Nephron progenitor cell (in vitro differentiated cells): ENCODE measurements around the gene NOS1AP.

Experiments used
- DNase-seq: peaks from one replicate; pipeline ENCODE4 v3.0.0; 2021
- H3K27ac Mint-ChIP-seq: 2 replicates; pipeline ENCODE4 v1.8.0; 2021; ENCODE audit warnings: mild to moderate bottlenecking, moderate library complexity, mixed read lengths
- H3K27me3 Mint-ChIP-seq: 2 replicates; pipeline ENCODE4 v1.8.0; 2021; ENCODE audit warnings: mild to moderate bottlenecking, low read depth, mixed read lengths; ENCODE audit not compliant: poor library complexity
- H3K36me3 Mint-ChIP-seq: 2 replicates; pipeline ENCODE4 v1.8.0; 2021; ENCODE audit warnings: low read depth, mixed read lengths
- H3K4me1 Mint-ChIP-seq: 2 replicates; pipeline ENCODE4 v1.8.0; 2021; ENCODE audit warnings: mixed read lengths
- H3K4me3 Mint-ChIP-seq: 2 replicates; pipeline ENCODE4 v1.8.0; 2021; ENCODE audit warnings: mild to moderate bottlenecking, moderate library complexity, mixed read lengths
- H3K9me3 Mint-ChIP-seq: 2 replicates; pipeline ENCODE4 v1.8.0; 2021; ENCODE audit warnings: mild to moderate bottlenecking, moderate library complexity, mixed read lengths
- TF ChIP-seq, protein P1 (sequence below): fragments of 200-600 bp; sonication (generic); IDR thresholded peaks from 2 replicates; pipeline ENCODE4 v1.5.0; 2021; ENCODE audit warnings: antibody characterized with exemption

Gene NOS1AP

DNA sequence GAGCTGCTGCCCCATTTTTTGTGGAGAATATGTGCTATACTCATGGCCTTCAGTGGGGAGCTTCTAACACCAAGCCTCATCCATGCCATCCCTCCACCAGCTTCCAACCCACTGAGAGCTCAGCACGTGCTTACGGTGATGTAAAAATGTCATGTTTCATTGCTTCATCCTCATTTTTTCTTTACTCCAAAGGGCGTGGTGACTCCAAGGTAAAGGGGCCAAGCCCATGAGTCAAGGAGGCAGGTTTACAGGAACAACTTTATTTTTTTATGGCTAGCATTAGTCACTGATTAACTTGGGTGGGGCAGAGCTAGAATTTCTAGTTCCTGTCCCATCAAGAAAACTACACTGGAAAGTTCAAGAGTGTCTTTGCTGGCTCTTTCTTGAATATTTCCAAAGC, 311.9 kb downstream of the NOS1AP start, which contains the start of gene C1orf226:
C1orf226 (plus strand) TSS at position 346 of the 400 bp plus-strand sequence. CDS start 174 bp downstream, outside the sequence.
- TF ChIP-seq, protein P1, sequence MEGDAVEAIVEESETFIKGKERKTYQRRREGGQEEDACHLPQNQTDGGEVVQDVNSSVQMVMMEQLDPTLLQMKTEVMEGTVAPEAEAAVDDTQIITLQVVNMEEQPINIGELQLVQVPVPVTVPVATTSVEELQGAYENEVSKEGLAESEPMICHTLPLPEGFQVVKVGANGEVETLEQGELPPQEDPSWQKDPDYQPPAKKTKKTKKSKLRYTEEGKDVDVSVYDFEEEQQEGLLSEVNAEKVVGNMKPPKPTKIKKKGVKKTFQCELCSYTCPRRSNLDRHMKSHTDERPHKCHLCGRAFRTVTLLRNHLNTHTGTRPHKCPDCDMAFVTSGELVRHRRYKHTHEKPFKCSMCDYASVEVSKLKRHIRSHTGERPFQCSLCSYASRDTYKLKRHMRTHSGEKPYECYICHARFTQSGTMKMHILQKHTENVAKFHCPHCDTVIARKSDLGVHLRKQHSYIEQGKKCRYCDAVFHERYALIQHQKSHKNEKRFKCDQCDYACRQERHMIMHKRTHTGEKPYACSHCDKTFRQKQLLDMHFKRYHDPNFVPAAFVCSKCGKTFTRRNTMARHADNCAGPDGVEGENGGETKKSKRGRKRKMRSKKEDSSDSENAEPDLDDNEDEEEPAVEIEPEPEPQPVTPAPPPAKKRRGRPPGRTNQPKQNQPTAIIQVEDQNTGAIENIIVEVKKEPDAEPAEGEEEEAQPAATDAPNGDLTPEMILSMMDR = no peak
- H3K27me3 Mint-ChIP-seq = peaks cover 8% of the 10 kb centered on the region
- no peaks in the 10 kb centered on the region for H3K9me3 Mint-ChIP-seq
- peaks cover 15% of the 10 kb centered on the region for H3K4me1 Mint-ChIP-seq
- no peak for DNase-seq
- H3K4me3 Mint-ChIP-seq = no peak within 1 kb of the TSS
- H3K36me3 Mint-ChIP-seq = peaks cover 4% of the 10 kb centered on the region
- H3K27ac Mint-ChIP-seq = peak within 1 kb of the TSS; percentile 36

DNA sequence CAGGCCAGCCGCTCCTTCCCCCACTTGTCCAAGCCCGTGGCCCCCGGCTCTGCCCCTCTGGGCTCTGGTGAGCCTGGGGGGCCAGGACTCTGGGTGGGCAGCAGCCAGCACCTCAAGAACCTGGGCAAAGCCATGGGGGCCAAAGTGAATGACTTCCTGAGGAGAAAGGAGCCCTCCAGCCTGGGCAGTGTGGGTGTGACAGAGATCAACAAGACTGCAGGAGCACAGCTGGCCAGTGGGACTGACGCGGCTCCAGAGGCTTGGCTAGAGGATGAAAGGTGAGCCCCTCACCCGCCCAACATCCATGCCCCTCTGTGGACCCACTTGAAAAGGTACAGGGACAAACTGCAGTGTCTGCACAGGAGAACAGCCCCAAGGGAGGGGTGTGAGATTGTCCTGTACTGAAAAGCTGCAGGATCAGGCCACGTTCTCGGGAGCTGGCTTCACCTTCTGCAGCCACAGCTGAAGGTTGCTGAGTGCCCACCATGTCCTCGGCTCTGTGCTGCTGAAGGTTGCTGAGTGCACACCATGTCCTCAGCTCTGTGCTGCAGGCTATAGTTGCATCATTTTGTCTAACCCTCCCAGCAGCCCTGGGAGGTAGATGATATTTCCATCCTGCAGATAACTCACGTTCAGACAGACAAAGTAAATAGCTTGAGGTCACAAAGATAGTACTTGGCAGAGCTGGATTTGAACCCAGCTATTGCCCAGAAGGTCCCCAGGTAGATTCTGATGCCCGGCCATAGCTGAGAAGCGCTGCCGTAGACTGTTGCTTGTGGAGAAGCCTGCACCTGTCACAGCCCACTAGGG, 312.7 kb downstream of the NOS1AP start:
- H3K27ac Mint-ChIP-seq = no peak overlapping the region
- H3K4me1 Mint-ChIP-seq = peaks cover 10% of the 10 kb centered on the region
- H3K36me3 Mint-ChIP-seq = peaks cover 4% of the 10 kb centered on the region

DNA sequence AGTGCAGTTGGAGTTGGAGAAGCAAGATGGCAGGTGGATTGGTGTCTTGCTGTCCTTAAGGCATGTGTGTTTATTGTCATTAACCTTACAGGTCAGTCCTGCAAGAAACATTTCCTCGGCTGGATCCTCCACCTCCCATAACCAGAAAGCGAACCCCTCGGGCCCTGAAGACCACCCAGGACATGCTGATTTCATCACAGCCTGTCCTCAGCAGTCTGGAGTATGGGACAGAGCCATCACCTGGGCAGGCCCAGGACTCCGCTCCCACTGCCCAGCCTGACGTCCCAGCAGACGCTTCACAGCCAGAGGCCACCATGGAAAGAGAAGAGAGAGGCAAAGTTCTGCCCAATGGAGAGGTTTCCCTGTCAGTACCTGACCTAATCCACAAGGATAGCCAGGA, 313.6 kb downstream of the NOS1AP start:
- TF ChIP-seq, protein P1 = no peak
- Mint-ChIP-seq H3K27ac (no peak overlapping the region), H3K9me3 (no peaks in the 10 kb centered on the region), H3K4me3 (no peak overlapping the region), H3K4me1 (peaks cover 19% of the 10 kb centered on the region), H3K36me3 (peaks cover 4% of the 10 kb centered on the region), H3K27me3 (peaks cover 8% of the 10 kb centered on the region)
- no peak for DNase-seq

More for the DNA sequence above, 312.7 kb downstream of the NOS1AP start:
- Mint-ChIP-seq H3K9me3 (no peaks in the 10 kb centered on the region), H3K4me3 (no peak overlapping the region), H3K27me3 (peaks cover 8% of the 10 kb centered on the region)
- TF ChIP-seq, protein P1 = no peak
- DNase-seq = no peak

DNA sequence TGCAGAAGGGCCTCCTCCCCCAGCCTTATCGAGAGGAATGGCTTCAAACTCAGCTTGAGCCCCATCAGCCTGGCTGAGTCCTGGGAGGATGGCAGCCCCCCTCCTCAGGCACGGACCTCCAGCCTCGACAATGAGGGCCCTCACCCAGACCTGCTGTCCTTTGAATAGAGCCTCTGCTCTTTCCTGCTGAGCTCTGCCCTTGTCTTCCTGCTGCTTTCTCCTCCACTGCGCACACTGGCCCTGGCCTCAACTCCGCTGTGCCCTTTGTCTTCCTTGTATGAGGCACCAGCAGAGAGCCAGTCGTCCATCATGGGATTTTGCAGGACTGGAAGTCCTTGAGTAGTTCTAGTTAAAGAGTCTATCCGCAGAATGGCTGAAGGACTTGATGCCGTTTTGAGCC, 314.0 kb downstream of the NOS1AP start:
- Mint-ChIP-seq H3K4me3 (no peak overlapping the region), H3K4me1 (peaks cover 21% of the 10 kb centered on the region), H3K27me3 (peaks cover 4% of the 10 kb centered on the region), H3K27ac (no peak overlapping the region), H3K9me3 (no peaks in the 10 kb centered on the region), H3K36me3 (peaks cover 4% of the 10 kb centered on the region)
- DNase-seq = no peak
- TF ChIP-seq, protein P1 = no peak

DNA sequence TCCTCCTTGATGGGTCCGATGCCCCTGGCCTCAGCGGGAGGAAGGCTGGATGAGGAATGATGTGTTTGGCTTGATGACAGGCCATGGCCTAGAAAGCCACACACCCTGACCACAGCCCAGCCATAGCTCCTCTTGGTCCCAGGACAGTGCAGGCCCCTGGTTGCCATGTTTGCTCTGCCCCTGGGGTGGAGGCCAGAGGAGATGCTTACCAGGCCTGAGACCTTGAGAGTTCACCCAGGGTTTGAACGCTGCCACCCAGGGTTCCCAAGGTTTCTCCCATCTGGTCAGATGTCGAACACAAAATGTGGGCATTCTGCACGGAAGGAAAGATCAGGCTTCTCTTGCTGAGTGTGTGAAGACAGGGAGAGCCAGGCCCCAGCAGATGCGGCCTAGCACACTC, 314.6 kb downstream of the NOS1AP start:
- Mint-ChIP-seq H3K4me3 (no peak overlapping the region), H3K27ac (peak overlapping the region; percentile 77)

More for the DNA sequence above, 314.6 kb downstream of the NOS1AP start:
- Mint-ChIP-seq H3K27me3 (peaks cover 7% of the 10 kb centered on the region), H3K4me1 (peaks cover 27% of the 10 kb centered on the region), H3K36me3 (peaks cover 4% of the 10 kb centered on the region), H3K9me3 (no peaks in the 10 kb centered on the region)
- no peak for DNase-seq
- TF ChIP-seq, protein P1 = no peak
